ENCODE measurements around the gene ZNF28.
A peak's percentile ranks its signal among the peaks of the same experiment; 100 is the strongest.
"Not testable (repeated sequence)": the region's sequence is repeated elsewhere in the genome, so short reads cannot be mapped to it uniquely, and the experiment has no call there.

The ZNF28 gene

GRCh38 chr19:52778811-52779210 is 42.6 kb downstream of the ZNF28 start:
- no peak for DNase-seq (ENCODE audit: low spot score)

GRCh38 chr19:52756447-52756846 is 65.0 kb downstream of the ZNF28 start:
- DNase-seq (ENCODE audit: low spot score) = not testable (repeated sequence)

GRCh38 chr19:52749780-52750179 is 71.7 kb downstream of the ZNF28 start:
- DNase-seq (ENCODE audit: low spot score) = no peak

- DNase-seq (ENCODE audit: low spot score) = peak; percentile 66
These were observed 73.0 kb downstream of the ZNF28 start for GRCh38 chr19:52748336-52748950.
